T-helper 22 cell (primary cell): Measurements from ENCODE around the gene FGD5.
"Not testable (repeated sequence)": the region's sequence is repeated elsewhere in the genome, so short reads cannot be mapped to it uniquely, and the experiment has no call there.

Experiments used
- DNase-seq: peaks from one replicate; pipeline ENCODE4 v3.0.0-alpha.2; 2020; ENCODE audit warnings: low read depth

FGD5 gene

DNA sequence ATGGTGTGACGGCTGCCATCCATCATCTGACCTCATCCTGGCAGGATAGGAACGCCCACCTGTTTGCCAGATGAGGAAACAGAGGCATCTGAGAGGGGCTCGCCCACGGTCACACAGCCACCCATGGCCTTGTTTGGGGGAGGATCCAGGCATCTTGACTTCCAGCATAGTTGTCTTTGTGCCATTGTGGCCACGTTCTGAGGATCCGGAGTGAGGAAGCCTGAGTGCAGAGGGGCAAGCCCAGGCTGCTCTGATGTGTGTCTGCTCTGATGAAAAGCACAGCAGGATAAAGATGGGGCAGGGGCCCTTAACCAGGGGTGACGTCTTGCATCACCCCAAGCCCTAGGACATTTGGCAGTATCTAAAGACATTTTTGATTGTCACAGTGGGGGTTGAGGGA, 58.7 kb downstream of the FGD5 start:
- no peak for DNase-seq

- no peak for DNase-seq
These were observed 60.6 kb downstream of the FGD5 start for GRCh38 chr3:14879211-14879874.

GRCh38 chr3:14880447-14881106, 61.8 kb downstream of the FGD5 start:
- DNase-seq: no peak

DNA sequence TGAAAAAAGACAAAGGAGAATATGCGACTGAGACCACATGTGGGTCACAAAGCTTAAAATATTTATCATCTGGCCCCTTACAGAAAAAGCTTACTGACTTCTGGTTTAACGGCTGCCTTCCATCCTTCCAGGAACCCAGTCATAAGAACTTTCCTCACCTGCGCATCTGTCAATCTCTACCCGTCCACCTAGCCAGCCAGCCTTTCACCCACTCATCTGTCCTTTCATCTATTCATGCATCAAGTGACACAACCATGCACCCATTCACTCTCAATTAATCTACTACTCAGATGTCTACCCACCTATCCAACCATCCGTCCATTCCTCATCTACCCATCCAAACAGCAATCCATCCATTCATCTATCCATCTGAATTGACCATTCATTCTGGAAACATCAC, 64.5 kb downstream of the FGD5 start:
- no peak for DNase-seq

- no peak for DNase-seq
These were observed 65.9 kb downstream of the FGD5 start for GRCh38 chr3:14884665-14885064.

- DNase-seq: no peak
These were observed 66.5 kb downstream of the FGD5 start for GRCh38 chr3:14885307-14885706.

DNA sequence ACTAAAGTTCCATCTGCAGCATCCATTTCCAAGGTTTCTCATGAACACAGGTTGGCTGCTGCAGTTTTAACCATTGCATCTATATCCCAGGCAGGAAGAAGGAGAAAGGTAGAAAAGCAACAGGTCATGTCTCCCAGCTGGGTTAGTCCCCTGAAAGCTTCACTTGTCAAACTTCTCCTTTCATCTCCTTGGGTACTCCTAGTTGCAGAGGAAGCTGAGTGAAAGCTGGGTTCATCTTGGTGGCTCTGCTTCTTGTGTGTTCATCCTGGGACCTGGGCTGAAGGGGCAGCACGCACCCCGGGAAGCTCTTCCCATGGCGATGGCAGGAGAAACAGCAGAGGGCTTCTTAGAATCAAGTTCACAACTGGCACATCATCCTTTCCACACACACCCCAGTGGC, 67.3 kb downstream of the FGD5 start:
- no peak for DNase-seq

GRCh38 chr3:14889205-14889604, 70.4 kb downstream of the FGD5 start:
- DNase-seq: no peak

DNA sequence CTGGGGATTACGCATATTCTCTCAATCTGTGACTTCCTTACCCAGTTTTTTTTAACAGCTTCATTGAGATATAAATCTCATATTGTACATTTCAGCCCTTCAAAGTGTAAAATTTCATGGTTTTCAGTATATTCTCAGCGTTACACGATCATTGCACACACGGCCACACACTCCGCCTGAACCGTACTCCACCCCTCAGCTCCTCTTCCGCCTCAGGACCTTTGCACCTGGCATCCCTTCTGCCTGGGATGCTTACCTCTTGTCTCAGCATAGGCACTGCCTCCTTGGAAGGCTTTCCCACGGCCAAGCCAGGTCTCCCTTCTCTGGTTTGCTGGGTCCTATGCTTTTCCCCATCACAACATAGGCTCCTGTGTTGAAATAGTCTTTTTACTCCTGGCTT, 71.2 kb downstream of the FGD5 start:
- DNase-seq: no peak

GRCh38 chr3:14890476-14890875, 71.7 kb downstream of the FGD5 start:
- DNase-seq: no peak

DNA sequence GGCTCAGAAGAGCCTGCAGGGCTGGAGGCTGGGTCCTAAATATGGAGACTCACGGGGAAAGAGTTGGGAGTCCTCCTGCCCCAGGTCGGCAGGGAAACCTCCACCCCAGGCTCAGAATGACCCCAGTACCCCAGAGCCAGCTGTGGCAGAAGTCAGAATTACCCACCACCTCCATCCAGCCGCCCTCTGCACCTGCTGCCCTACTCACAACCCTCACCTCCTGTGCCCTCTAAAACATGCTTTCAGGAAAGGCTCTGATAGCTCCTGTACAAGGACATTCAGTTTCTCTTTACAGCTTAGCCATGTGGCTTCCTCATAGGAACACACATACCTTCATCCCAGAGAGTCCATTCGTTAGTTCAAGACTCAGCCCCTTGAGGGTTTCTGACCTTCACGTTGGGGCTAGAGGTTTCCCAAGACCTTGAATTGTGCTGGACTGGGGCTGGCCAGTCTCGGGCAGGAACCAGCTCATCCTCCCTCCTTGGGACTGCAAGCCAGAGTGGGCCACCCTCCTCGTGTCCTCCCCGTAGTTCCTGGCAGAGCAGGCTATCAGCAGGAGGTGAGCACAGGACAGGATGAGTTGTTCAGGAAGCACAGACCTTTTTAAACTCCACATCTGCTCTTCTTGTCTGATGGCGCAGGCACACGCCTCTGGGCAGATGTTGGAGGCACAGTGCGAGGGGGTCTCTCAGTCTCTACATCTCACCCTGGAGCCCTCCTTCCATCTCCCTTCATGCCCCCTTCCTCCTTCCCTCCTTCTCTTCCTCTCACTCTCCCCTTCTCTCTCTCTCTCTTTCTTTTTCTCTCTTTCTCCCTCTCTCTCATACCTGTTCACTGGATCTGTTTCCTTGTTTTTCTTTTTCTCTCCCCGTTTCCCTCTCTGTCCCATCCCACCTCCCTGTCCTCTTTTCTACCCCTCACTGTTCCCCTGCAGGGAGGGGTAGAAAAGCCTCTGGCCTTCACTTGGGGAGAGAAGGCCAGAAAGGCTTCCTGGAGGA, 72.7 kb downstream of the FGD5 start:
- DNase-seq: no peak

- DNase-seq: no peak
These were observed 73.5 kb downstream of the FGD5 start for GRCh38 chr3:14892226-14892625.

DNA sequence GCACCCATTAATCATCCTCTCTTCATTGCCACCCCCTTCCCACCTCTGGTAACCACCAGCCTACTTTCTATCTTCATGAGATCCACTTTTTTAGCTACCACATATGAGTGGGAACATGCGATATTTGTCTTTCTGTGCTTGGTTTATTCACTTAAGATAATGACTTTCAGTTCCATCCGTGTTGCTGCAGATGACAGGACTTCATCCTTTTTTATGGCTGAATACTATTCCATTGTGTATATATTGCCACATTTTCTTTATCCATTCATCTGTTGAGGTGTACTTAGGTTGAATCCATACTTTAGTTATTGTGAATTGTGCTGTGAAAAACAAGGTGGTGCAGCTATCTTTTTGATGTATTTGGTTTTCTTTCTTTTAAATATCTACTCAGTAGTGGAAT, 75.3 kb downstream of the FGD5 start:
- no peak for DNase-seq

DNA sequence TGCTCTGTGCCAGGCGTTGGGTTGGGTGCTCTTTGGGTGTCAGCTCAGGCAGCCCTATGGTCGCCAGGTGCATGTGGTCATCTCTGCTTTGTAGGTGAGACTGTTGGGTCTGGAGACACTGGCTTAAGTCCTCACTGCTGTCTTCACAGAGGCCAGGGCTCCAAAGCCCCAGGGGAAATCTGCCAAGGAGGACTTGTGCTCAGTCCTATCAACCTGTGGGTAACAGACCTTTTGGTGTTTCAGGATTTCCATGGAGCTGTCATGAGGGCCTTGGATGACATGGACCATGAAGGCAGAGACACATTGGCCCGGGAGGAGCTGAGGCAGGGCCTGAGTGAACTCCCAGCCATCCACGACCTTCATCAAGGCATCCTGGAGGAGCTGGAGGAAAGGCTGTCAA, 78.5 kb downstream of the FGD5 start:
- DNase-seq: no peak

DNA sequence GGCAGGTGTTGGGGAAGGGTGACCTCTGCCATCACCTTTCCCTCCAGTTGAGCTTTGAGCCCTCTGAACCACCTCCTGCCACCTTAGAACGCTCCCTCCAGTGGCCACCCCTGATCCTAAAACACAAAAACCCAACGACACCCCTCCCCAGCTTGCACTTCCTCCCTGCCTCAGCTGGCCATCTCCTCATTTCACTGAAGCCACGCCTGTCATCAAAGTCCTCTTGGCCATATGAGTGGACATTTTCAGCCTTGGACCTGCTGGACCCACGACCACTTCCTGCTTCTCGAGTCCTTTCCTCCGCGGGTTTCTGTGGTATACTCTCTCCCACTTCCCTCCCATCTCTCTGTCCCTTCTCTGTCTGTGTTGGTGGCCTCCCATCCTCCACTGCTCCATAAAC, 80.2 kb downstream of the FGD5 start:
- no peak for DNase-seq

GRCh38 chr3:14899993-14900618, 81.3 kb downstream of the FGD5 start:
- no peak for DNase-seq

GRCh38 chr3:14900881-14901873, 82.4 kb downstream of the FGD5 start:
- DNase-seq: no peak

DNA sequence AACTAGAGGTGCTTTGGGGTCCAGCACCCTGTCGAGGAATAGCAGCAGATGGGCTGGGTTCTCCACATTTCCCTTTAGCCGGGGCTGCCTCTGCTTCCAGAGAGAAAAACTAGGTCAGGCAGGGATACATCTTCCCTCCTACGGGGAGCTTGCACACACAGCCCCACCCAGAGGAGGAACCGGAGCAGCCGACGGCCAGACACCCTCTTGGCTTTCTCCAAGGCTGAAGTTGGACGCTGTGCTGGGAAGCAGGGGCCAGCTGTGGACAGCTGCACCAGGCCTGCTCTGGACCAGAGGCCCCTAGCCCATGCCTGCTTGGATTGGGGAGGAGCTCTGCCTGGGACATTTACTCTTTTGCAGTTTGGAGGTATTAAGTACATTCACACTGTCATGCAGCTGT, 84.0 kb downstream of the FGD5 start:
- DNase-seq: no peak

DNA sequence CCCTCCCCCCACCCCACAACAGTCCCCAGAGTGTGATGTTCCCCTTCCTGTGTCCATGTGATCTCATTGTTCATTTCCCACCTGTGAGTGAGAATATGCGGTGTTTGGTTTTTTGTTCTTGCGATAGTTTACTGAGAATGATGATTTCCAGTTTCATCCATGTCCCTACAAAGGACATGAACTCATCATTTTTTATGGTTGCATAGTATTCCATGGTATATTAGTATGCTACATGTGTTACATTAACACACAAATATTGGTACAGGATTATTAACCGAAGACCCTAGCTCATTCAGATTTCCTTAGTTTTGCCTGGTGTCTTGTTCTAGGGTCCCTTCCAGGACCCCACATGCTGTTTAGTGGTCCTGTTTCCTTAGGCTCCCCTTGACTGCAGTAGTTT, 84.7 kb downstream of the FGD5 start:
- not testable (repeated sequence) for DNase-seq

DNA sequence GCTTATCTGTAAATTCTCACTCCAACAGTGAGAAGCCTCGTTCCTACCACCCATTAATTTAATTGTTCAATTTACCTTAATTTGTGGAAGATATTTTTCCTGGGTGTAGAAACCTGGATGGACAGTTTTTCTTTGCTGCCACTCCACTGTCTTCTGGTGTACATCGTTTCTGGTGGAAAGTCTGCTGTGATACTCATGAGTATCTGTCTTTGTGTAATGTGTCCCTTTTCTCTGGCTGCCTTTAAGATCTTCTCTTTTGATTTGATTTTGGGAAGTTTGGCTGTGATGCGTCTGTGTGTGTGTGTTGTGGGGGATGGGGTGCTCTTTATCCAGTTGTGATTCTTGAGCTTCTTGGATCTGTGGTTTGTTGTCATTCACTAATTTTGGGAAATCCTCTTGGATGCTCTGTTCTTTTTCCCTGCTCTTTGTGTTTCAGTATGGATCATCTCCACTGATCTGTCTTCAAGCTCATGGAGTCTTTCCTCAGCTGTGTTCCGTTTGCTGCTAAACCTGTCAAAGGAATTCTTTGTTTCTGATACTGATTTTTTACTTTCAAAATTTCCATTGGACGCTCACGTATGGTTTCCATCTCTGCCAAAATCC, 86.4 kb downstream of the FGD5 start:
- DNase-seq: no peak
